Activated naive CD4-positive, alpha-beta T cell treated with anti-CD3 and anti-CD28 coated beads, Interleukin-2, amount 50 U/mL, for 24 hours (primary cell): ENCODE results near the gene FOXP1.
A peak's percentile ranks its signal among the peaks of the same experiment; 100 is the strongest.
"Not testable (repeated sequence)": the region's sequence is repeated elsewhere in the genome, so short reads cannot be mapped to it uniquely, and the experiment has no call there.

ENCODE experiments used
- H3K27ac Mint-ChIP-seq: one replicate; pipeline ENCODE4 v1.8.0; 2021; ENCODE audit warnings: mild to moderate bottlenecking, mixed read lengths
- H3K27me3 Mint-ChIP-seq: one replicate; pipeline ENCODE4 v1.8.0; 2021; ENCODE audit warnings: mixed read lengths
- H3K36me3 Mint-ChIP-seq: one replicate; pipeline ENCODE4 v1.8.0; 2021; ENCODE audit warnings: mixed read lengths
- H3K4me1 Mint-ChIP-seq: one replicate; pipeline ENCODE4 v1.8.0; 2021; ENCODE audit warnings: mixed read lengths
- H3K4me3 Mint-ChIP-seq: one replicate; pipeline ENCODE4 v1.8.0; 2021; ENCODE audit warnings: mild to moderate bottlenecking, mixed read lengths
- H3K9me3 Mint-ChIP-seq: one replicate; pipeline ENCODE4 v1.8.0; 2021; ENCODE audit warnings: mixed read lengths

The FOXP1 gene

GRCh38 chr3:71536376-71536965 lies 47.1 kb downstream of the FOXP1 start:
- Mint-ChIP-seq H3K4me3 (no peak overlapping the region), H3K27ac (no peak overlapping the region)

GRCh38 chr3:71533588-71533987 lies 49.9 kb downstream of the FOXP1 start:
- peaks cover 2% of the 10 kb centered on the region for H3K36me3 Mint-ChIP-seq
- no peaks in the 10 kb centered on the region for H3K27me3 Mint-ChIP-seq
- H3K27ac Mint-ChIP-seq, result no peak overlapping the region
- H3K4me1 Mint-ChIP-seq, result peaks cover 17% of the 10 kb centered on the region
- no peak overlapping the region for H3K4me3 Mint-ChIP-seq
- H3K9me3 Mint-ChIP-seq, result no peaks in the 10 kb centered on the region

More at GRCh38 chr3:71536376-71536965, 47.1 kb downstream of the FOXP1 start:
- peaks cover 2% of the 10 kb centered on the region for H3K36me3 Mint-ChIP-seq
- H3K9me3 Mint-ChIP-seq, result no peaks in the 10 kb centered on the region
- H3K4me1 Mint-ChIP-seq, result peaks cover 5% of the 10 kb centered on the region
- H3K27me3 Mint-ChIP-seq, result no peaks in the 10 kb centered on the region

- no peaks in the 10 kb centered on the region for H3K9me3 Mint-ChIP-seq
- peaks cover 2% of the 10 kb centered on the region for H3K36me3 Mint-ChIP-seq
- peaks cover 21% of the 10 kb centered on the region for H3K4me1 Mint-ChIP-seq
- no peaks in the 10 kb centered on the region for H3K27me3 Mint-ChIP-seq
- no peak overlapping the region for H3K27ac Mint-ChIP-seq
- H3K4me3 Mint-ChIP-seq, result no peak overlapping the region
Observed at GRCh38 chr3:71532639-71533395, 50.7 kb downstream of the FOXP1 start.

GRCh38 chr3:71530903-71531530 lies 52.5 kb downstream of the FOXP1 start:
- Mint-ChIP-seq H3K4me1 (peaks cover 17% of the 10 kb centered on the region), H3K27me3 (no peaks in the 10 kb centered on the region), H3K4me3 (no peak overlapping the region)

GRCh38 chr3:71528816-71529215 lies 54.7 kb downstream of the FOXP1 start:
- no peak overlapping the region for H3K4me3 Mint-ChIP-seq
- no peaks in the 10 kb centered on the region for H3K27me3 Mint-ChIP-seq
- no peaks in the 10 kb centered on the region for H3K9me3 Mint-ChIP-seq
- H3K4me1 Mint-ChIP-seq, result peaks cover 16% of the 10 kb centered on the region
- H3K36me3 Mint-ChIP-seq, result peaks cover 2% of the 10 kb centered on the region
- peak overlapping the region; percentile 52 for H3K27ac Mint-ChIP-seq

More at GRCh38 chr3:71530903-71531530, 52.5 kb downstream of the FOXP1 start:
- H3K27ac Mint-ChIP-seq, result no peak overlapping the region
- H3K9me3 Mint-ChIP-seq, result no peaks in the 10 kb centered on the region
- peaks cover 2% of the 10 kb centered on the region for H3K36me3 Mint-ChIP-seq

- not testable (repeated sequence) for H3K27ac Mint-ChIP-seq, H3K4me3 Mint-ChIP-seq, H3K36me3 Mint-ChIP-seq, H3K9me3 Mint-ChIP-seq, H3K27me3 Mint-ChIP-seq
- peaks cover 16% of the 10 kb centered on the region for H3K4me1 Mint-ChIP-seq
Observed at GRCh38 chr3:71526448-71526847, 57.1 kb downstream of the FOXP1 start.

GRCh38 chr3:71525391-71525790 lies 58.1 kb downstream of the FOXP1 start:
- Mint-ChIP-seq H3K27ac (no peak overlapping the region), H3K27me3 (no peaks in the 10 kb centered on the region), H3K4me3 (no peak overlapping the region), H3K4me1 (peaks cover 22% of the 10 kb centered on the region), H3K36me3 (peaks cover 2% of the 10 kb centered on the region), H3K9me3 (no peaks in the 10 kb centered on the region)

- peaks cover 2% of the 10 kb centered on the region for H3K36me3 Mint-ChIP-seq
- no peaks in the 10 kb centered on the region for H3K27me3 Mint-ChIP-seq
- no peak overlapping the region for H3K27ac Mint-ChIP-seq
- H3K4me1 Mint-ChIP-seq, result peaks cover 25% of the 10 kb centered on the region
- H3K9me3 Mint-ChIP-seq, result no peaks in the 10 kb centered on the region
- no peak overlapping the region for H3K4me3 Mint-ChIP-seq
Observed at GRCh38 chr3:71524672-71525071, 58.9 kb downstream of the FOXP1 start.

- H3K4me1 Mint-ChIP-seq, result peaks cover 15% of the 10 kb centered on the region
- H3K4me3 Mint-ChIP-seq, result no peak overlapping the region
- no peak overlapping the region for H3K27ac Mint-ChIP-seq
- no peaks in the 10 kb centered on the region for H3K9me3 Mint-ChIP-seq
- no peaks in the 10 kb centered on the region for H3K27me3 Mint-ChIP-seq
- peaks cover 2% of the 10 kb centered on the region for H3K36me3 Mint-ChIP-seq
Observed at GRCh38 chr3:71523628-71524027, 59.9 kb downstream of the FOXP1 start.

GRCh38 chr3:71521940-71522876 lies 61.3 kb downstream of the FOXP1 start:
- no peaks in the 10 kb centered on the region for H3K27me3 Mint-ChIP-seq
- no peak overlapping the region for H3K4me3 Mint-ChIP-seq
- peak overlapping the region; percentile 76 for H3K27ac Mint-ChIP-seq
- H3K36me3 Mint-ChIP-seq, result peaks cover 2% of the 10 kb centered on the region
- H3K9me3 Mint-ChIP-seq, result no peaks in the 10 kb centered on the region
- peaks cover 11% of the 10 kb centered on the region for H3K4me1 Mint-ChIP-seq

GRCh38 chr3:71521021-71521352 lies 62.5 kb downstream of the FOXP1 start:
- Mint-ChIP-seq H3K4me1 (peaks cover 11% of the 10 kb centered on the region), H3K36me3 (peaks cover 2% of the 10 kb centered on the region), H3K9me3 (no peaks in the 10 kb centered on the region), H3K4me3 (no peak overlapping the region), H3K27ac (no peak overlapping the region), H3K27me3 (no peaks in the 10 kb centered on the region)

- peak overlapping the region; percentile 13 for H3K27ac Mint-ChIP-seq
- H3K4me3 Mint-ChIP-seq, result no peak overlapping the region
- no peaks in the 10 kb centered on the region for H3K9me3 Mint-ChIP-seq
- peaks cover 11% of the 10 kb centered on the region for H3K4me1 Mint-ChIP-seq
- H3K36me3 Mint-ChIP-seq, result peaks cover 2% of the 10 kb centered on the region
- no peaks in the 10 kb centered on the region for H3K27me3 Mint-ChIP-seq
Observed at GRCh38 chr3:71520161-71521020, 63.1 kb downstream of the FOXP1 start.

- H3K36me3 Mint-ChIP-seq, result peaks cover 2% of the 10 kb centered on the region
- no peak overlapping the region for H3K27ac Mint-ChIP-seq
- H3K4me1 Mint-ChIP-seq, result peaks cover 11% of the 10 kb centered on the region
- no peaks in the 10 kb centered on the region for H3K27me3 Mint-ChIP-seq
- no peak overlapping the region for H3K4me3 Mint-ChIP-seq
- no peaks in the 10 kb centered on the region for H3K9me3 Mint-ChIP-seq
Observed at GRCh38 chr3:71518089-71518488, 65.4 kb downstream of the FOXP1 start.

GRCh38 chr3:71517271-71517791 lies 66.2 kb downstream of the FOXP1 start:
- Mint-ChIP-seq H3K36me3 (no peaks in the 10 kb centered on the region), H3K4me3 (no peak overlapping the region), H3K27ac (no peak overlapping the region), H3K9me3 (no peaks in the 10 kb centered on the region), H3K4me1 (peaks cover 11% of the 10 kb centered on the region), H3K27me3 (no peaks in the 10 kb centered on the region)
